ENCODE data around the gene TNK1. TPM values are rescaled to one million over a fixed set of nuclear protein-coding genes. Genes with fewer than 3 reads are reported as not detected.

TNK1 gene
- total RNA-seq, 1 donor from 2014 or later: 13.3 TPM

DNA sequence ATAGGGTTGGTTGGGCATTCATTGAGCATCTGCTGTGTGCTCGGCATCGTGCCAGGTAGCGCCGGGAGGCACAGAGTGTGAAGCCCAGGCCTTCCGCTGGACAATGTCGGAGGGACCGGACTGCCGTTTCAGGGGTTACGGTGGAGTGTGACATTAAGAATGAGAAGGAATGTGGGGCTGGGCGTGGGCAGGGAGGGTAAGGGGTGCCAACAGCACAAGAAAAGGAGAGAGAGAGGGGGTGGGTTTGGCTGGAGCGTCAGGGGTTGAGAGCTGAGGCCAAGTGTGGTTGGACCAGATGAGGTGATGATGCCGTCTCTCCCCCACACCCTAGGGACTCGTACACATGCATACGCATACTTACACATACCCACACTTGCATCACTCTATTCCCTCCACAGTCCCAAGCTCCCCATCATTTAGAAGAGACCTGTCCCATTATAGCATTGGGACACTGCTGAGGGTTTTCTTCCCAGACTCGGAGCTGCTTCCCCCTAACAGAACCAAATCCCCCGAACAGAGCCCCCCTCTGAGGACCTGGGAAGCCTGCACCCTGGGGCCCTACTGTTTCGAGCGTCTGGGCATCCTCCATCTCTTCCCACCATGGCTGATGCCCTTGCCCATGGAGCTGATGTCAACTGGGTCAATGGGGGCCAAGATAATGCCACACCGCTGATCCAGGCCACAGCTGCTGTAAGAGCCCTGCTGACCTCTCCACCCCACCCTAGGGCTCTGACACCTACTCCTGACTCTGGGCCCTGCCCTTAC, 32.2 kb upstream of the TNK1 start:
- TF ChIP-seq, protein P1, sequence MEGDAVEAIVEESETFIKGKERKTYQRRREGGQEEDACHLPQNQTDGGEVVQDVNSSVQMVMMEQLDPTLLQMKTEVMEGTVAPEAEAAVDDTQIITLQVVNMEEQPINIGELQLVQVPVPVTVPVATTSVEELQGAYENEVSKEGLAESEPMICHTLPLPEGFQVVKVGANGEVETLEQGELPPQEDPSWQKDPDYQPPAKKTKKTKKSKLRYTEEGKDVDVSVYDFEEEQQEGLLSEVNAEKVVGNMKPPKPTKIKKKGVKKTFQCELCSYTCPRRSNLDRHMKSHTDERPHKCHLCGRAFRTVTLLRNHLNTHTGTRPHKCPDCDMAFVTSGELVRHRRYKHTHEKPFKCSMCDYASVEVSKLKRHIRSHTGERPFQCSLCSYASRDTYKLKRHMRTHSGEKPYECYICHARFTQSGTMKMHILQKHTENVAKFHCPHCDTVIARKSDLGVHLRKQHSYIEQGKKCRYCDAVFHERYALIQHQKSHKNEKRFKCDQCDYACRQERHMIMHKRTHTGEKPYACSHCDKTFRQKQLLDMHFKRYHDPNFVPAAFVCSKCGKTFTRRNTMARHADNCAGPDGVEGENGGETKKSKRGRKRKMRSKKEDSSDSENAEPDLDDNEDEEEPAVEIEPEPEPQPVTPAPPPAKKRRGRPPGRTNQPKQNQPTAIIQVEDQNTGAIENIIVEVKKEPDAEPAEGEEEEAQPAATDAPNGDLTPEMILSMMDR (IDR thresholded peaks at IDR 0.05; ENCODE audit: insufficient read depth, low read length, poor library complexity, severe bottlenecking): no peak
- Histone ChIP-seq H3K36me3 (ENCODE audit: control insufficient read depth, insufficient read depth, low read length) (no peaks in the 10 kb centered on the region), H3K27me3 (ENCODE audit: control insufficient read depth, insufficient read depth, low read length) (peaks cover 6% of the 10 kb centered on the region), H3K4me3 (ENCODE audit: low read depth, low read length) (no peak overlapping the region)
- DNase-seq (ENCODE audit: low read depth): no peak

DNA sequence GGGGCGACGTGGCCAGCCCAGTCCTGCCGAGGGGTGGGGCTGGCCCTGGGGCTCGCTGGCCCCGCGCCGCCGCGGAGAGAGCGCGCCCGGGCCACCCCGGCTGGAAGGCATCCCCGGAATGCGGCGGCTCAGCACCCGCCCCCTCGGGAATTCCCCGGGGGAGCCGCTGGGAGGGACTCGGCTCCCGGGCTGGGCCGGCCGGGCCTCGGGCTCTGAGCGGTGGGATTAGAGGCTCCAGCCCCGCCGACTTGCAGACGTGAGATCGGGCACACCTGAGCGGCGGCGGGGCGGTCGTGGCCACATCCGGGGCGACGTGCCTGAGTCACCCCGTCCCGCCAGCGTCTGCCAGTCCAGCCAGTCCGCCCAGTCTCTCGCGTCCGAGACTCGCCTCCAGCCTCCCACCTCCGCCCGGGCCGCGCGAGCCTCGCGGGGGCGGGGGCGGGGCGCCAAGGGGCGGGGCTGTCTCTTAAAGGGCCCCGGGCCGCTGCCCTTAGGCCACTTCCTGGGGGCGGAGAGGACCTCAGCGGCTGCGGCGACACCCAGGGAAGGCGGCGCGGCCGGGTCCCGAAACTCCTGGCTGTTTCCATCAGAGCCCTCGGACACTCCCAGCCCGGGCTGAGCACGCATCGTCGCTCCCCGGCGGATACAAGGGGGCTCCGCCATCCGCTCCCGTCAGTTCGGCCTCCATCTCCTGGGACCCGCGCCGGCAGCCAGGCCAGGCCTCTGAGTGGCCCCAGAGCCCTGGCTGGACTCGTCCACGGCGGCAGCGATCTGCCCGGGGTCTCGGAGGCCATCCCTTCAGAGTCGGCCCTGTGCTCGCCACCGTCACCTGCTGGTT, 29.0 kb upstream of the TNK1 start, which contains the start of gene KCTD11:
Gene KCTD11, plus strand, starts transcription at position 498 of the 838 bp plus-strand sequence.
- Histone ChIP-seq H3K27me3 (ENCODE audit: control insufficient read depth, insufficient read depth, low read length) (no peaks in the 10 kb centered on the region), H3K4me3 (ENCODE audit: low read depth, low read length) (peak within 1 kb of the TSS; percentile 89), H3K36me3 (ENCODE audit: control insufficient read depth, insufficient read depth, low read length) (no peaks in the 10 kb centered on the region)
- peak; percentile 62 for DNase-seq (ENCODE audit: low read depth)
- TF ChIP-seq, protein P1 (IDR thresholded peaks at IDR 0.05; ENCODE audit: insufficient read depth, low read length, poor library complexity, severe bottlenecking): peak; percentile 75

DNA sequence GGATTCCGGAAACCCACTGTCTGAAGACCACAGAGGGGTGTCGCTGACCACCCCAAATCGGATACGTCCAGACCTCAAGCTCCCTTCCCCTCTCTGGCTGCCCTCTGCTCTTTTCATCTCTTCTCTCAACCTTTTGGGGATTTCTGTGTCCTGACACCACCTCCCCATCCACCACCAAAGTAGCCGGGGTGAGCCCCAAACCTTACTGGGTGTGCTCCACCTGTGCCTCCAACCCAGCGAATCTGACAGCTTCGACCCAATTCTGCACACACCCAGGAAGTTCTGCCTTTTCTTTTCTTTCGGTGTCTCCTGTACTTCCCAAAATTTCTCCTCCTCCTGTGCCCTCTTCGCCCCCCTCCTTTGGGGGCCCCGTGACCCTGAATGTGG, 28.4 kb upstream of the TNK1 start:
- Histone ChIP-seq H3K4me3 (ENCODE audit: low read depth, low read length) (peak overlapping the region; percentile 89), H3K36me3 (ENCODE audit: control insufficient read depth, insufficient read depth, low read length) (no peaks in the 10 kb centered on the region), H3K27me3 (ENCODE audit: control insufficient read depth, insufficient read depth, low read length) (no peaks in the 10 kb centered on the region)
- TF ChIP-seq, protein P1 (IDR thresholded peaks at IDR 0.05; ENCODE audit: insufficient read depth, low read length, poor library complexity, severe bottlenecking): no peak
- DNase-seq (ENCODE audit: low read depth): no peak

DNA sequence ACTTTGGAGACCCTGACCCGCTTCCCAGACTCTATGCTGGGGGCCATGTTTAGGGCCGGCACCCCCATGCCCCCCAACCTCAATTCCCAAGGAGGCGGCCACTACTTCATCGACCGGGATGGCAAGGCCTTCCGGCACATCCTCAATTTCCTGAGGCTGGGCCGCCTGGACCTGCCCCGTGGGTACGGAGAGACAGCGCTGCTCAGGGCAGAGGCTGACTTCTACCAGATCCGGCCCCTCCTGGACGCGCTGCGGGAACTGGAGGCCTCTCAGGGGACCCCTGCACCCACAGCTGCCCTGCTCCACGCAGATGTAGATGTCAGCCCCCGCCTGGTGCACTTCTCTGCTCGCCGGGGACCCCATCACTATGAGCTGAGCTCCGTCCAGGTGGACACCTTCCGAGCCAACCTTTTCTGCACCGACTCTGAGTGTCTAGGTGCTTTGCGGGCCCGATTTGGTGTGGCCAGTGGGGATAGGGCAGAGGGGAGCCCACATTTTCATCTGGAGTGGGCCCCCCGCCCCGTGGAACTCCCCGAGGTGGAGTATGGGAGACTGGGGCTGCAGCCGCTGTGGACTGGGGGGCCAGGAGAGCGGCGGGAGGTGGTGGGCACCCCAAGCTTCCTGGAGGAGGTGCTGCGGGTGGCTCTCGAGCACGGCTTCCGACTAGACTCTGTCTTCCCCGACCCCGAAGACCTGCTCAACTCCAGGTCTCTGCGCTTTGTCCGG, 27.8 kb upstream of the TNK1 start:
- H3K36me3 ChIP-seq (ENCODE audit: control insufficient read depth, insufficient read depth, low read length): no peaks in the 10 kb centered on the region
- TF ChIP-seq, protein P1 (IDR thresholded peaks at IDR 0.05; ENCODE audit: insufficient read depth, low read length, poor library complexity, severe bottlenecking): no peak
- no peak for DNase-seq (ENCODE audit: low read depth)
- no peaks in the 10 kb centered on the region for H3K27me3 ChIP-seq (ENCODE audit: control insufficient read depth, insufficient read depth, low read length)
- peak overlapping the region; percentile 89 for H3K4me3 ChIP-seq (ENCODE audit: low read depth, low read length)

DNA sequence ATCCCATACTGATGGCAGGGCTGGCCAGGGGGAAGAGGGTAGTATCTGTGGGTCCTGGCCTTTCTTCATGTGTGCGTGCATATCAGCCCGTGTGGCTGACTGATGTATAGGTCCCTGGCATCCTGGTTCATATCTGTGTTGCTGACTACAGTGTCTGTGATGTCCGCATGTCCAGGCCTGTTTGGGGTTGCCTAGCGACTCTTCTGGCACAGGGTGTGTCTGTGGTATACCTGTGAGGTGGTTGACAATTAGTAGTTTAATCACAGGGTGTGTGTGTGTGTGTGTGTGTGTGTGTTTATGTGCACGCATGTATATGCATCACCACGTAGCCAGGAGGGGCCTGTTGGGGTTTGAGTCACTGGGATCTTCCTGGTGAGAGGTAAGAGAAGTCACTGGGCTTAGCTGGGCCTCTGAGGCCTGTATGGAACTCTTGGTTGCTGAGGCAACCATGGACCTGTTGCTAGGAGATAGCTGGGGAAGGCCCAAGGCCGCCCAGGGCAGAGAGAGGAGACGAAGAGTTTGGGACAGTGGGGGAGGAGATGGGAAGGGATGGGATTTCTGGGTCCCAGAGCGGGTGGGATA, 26.5 kb upstream of the TNK1 start:
- TF ChIP-seq, protein P1 (IDR thresholded peaks at IDR 0.05; ENCODE audit: insufficient read depth, low read length, poor library complexity, severe bottlenecking): no peak
- no peaks in the 10 kb centered on the region for H3K36me3 ChIP-seq (ENCODE audit: control insufficient read depth, insufficient read depth, low read length)
- H3K27me3 ChIP-seq (ENCODE audit: control insufficient read depth, insufficient read depth, low read length): no peaks in the 10 kb centered on the region
- DNase-seq (ENCODE audit: low read depth): no peak
- no peak overlapping the region for H3K4me3 ChIP-seq (ENCODE audit: low read depth, low read length)
